ENCODE data around the gene MAPK7. TPM values are rescaled to one million over a fixed set of nuclear protein-coding genes. Genes with fewer than 3 reads are reported as not detected.

The MAPK7 gene
- total and polyA plus RNA-seq, 5 donors = 9.0 to 16.7 (median 16.2) TPM

DNA sequence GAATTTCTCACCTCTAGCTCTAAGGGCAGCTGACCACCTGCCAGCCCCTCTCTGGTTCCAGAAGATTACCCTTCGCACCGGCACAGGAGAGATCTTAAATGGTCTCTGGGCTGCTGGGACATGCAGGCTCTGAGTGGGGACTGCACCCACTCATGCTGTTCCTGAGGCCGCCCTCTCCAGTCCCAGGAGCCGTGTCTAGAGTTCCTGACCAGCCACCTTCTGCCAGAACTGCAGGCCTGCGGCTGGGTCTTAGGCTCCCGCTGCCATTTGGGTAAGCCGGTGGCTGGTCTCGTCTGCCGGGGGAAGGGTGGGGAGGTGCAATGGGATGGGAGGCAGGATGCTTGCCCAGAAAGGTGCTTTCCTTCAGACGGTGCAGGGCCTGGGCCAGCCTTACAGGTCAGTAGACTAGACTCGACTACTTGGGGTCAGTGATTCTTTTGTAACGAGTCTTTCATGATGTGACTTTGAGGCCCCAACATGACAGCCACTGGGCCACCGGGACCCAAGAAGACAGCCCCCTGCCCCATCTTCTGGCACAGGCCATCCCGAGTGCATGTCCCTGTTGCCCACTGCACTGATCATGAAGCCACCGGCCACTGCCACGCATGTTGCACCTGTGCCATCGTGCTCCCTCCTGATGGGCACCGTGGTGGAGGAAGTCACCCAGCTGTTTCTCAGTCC is 42.2 kb upstream of the MAPK7 start:
- ATAC-seq (no peak), DNase-seq (no peak)
- Histone ChIP-seq H3K27me3 (ENCODE audit: control insufficient read depth, insufficient read depth) (no peaks in the 10 kb centered on the region), H3K27ac (ENCODE audit: low read length) (no peak overlapping the region), H3K4me3 (ENCODE audit: low read length) (no peak overlapping the region), H3K4me1 (ENCODE audit: control insufficient read depth, insufficient read depth, low read length) (peaks cover 10% of the 10 kb centered on the region), H3K9me3 (ENCODE audit: control insufficient read depth, low read length) (no peaks in the 10 kb centered on the region)
- WGBS = 79% methylated on average over 18 of the region's 18 CpGs
- intact Hi-C loops (cut with DNase I) = no loop called here

DNA sequence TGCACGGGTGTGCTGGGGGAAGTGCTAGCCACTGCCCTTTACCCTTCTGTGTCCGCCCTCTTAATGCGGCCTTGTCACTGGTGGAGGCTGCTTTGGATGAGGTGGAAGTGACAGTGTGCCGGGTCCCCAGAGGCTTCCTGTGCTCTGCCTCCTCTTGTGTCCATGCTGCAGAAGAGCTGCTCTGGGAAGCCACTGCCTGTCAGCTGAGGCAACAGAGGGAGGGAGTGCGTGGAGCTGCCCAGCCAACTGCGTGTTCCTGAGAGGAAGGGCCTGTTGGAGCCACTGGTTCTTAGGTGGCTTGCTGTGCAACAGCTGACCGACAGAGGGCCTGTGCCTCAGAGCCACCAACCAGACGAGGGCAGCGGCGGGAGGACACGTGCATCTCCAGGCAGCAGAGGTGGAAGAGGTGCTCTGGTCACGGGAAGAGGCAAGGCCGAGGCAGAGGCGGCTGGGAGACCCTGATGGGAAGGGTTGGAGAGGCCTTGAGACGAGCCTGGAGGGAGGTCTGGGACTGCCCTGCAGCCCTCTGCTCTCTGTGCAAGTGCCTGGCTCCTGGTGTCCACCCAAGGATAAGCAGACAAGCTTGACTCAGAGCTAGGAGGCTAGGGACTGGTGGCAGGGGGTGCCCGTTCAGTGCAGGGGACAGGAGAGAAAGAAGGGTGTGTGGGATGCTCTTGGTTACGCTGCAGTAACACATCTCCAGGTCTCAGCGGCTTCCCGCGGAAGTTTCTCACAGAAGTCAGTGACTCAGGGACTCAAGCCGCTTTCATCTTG is 41.2 kb upstream of the MAPK7 start:
- H3K4me3 ChIP-seq (ENCODE audit: low read length) = no peak overlapping the region
- DNase-seq (peak in 1 of 3 donors; percentile 73), ATAC-seq (peak; percentile 22 to 38)
- 57% methylated on average over 21 of the region's 21 CpGs for WGBS
- H3K4me1 ChIP-seq (ENCODE audit: control insufficient read depth, insufficient read depth, low read length) = peaks cover 13% of the 10 kb centered on the region
- H3K27ac ChIP-seq (ENCODE audit: low read length) = peak overlapping the region; percentile 62
- no peaks in the 10 kb centered on the region for H3K27me3 ChIP-seq (ENCODE audit: control insufficient read depth, insufficient read depth)
- intact Hi-C loops (cut with DNase I) = no loop called here
- H3K9me3 ChIP-seq (ENCODE audit: control insufficient read depth, low read length) = no peaks in the 10 kb centered on the region

DNA sequence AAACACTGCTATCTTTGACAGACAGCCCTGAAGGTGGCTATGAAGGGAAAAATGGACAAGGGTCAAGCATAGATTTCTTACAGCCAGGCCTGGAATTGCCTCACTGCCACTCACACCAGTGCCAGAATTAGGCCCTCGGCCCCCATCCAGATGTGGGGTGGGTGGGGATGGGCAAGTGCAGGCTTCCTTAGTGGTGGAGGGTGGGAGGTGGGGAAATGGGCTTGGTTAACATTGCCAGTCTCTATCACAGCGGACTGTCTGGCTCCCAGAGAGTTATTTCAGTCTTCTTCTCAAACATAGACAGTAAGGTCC is 40.6 kb upstream of the MAPK7 start:
- ATAC-seq (peak; percentile 28 to 30), DNase-seq (peak in 2 of 3 donors; percentile 73 to 80)
- no peaks in the 10 kb centered on the region for H3K9me3 ChIP-seq (ENCODE audit: control insufficient read depth, low read length)
- H3K27me3 ChIP-seq (ENCODE audit: control insufficient read depth, insufficient read depth) = no peaks in the 10 kb centered on the region
- H3K4me1 ChIP-seq (ENCODE audit: control insufficient read depth, insufficient read depth, low read length) = peaks cover 13% of the 10 kb centered on the region
- H3K4me3 ChIP-seq (ENCODE audit: low read length) = no peak overlapping the region
- intact Hi-C loops (cut with DNase I) = no loop called here
- WGBS = 39% methylated on average over 2 of the region's 2 CpGs
- peak overlapping the region; percentile 62 for H3K27ac ChIP-seq (ENCODE audit: low read length)

DNA sequence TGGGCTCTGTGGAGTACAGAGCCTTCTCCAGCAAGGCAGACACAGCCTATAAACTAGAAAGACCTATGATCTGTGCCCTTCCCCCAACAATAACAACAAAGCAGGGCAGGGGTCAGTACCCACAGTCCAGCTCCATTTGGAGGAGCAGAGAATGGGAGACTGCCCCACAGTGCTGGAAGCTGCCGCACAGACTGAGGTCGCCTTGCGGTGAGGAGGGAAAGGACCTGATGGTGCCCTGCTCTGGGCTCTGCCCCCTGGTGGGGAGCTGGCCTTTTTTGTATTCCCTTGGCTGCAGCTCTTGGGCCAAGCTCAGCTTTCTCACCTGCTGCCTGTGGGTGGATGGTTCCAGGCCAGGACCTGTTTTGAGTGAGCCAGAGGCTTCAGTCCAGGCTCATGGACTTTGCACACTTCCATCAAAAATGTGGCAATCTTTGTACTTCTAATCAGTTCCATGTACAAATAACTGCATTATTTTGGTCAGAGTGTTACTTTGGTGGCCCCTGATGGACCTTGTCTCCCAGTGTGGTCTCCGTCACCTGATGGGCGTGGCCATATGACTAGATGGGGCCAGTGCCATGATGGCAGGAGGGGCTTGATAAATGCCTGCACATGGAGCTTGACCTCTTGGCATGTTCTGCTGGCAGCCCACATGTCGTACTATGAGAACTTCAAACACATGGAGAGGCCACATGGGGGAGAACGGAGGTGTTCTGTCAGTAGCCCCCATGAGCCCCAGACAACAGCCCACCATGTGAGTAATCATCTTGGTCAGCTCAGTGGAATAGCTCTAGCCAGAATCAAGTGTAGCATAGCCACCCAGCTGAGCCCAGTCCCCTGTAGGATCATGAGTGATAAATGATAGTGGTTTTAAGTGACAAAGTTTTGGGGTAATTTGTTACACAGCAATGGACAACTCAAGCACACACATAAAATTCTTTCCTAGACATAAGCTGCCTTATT is 40.0 kb upstream of the MAPK7 start:
- intact Hi-C loops (cut with DNase I) = no loop called here
- no peak overlapping the region for H3K4me3 ChIP-seq (ENCODE audit: low read length)
- H3K9me3 ChIP-seq (ENCODE audit: control insufficient read depth, low read length) = no peaks in the 10 kb centered on the region
- DNase-seq = peak; percentile 66 to 85 (median 82)
- no peaks in the 10 kb centered on the region for H3K27me3 ChIP-seq (ENCODE audit: control insufficient read depth, insufficient read depth)
- H3K27ac ChIP-seq (ENCODE audit: low read length) = peak overlapping the region; percentile 62
- 67% methylated on average over 7 of the region's 7 CpGs for WGBS
- peaks cover 13% of the 10 kb centered on the region for H3K4me1 ChIP-seq (ENCODE audit: control insufficient read depth, insufficient read depth, low read length)
- peak; percentile 58 to 63 for ATAC-seq

DNA sequence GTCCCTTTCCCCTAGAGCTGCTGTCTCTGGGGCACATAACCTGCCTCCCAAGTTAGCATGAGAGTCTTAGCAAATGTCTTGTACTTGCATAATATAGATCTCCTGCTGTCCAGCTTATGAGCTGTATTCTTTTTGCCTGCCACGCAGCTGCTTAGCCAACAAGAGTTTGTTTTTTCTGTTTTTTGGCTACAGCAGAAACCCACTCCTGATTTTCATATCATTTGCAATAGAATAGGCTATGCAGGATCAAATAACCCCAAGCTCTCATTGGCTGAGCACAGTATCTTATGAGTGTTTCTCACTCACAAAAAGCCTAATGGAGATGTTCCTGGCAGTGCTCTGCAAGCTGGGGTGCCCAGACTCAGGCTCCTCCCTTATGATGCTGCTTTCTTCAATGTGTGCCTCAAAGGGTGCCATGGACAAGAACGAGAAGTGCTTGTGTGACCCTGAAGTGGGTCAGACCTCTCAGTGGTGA is 38.9 kb upstream of the MAPK7 start:
- WGBS = 53% methylated on average over 2 of the region's 2 CpGs
- Histone ChIP-seq H3K27me3 (ENCODE audit: control insufficient read depth, insufficient read depth) (no peaks in the 10 kb centered on the region), H3K27ac (ENCODE audit: low read length) (no peak overlapping the region), H3K4me3 (ENCODE audit: low read length) (no peak overlapping the region), H3K4me1 (ENCODE audit: control insufficient read depth, insufficient read depth, low read length) (peaks cover 13% of the 10 kb centered on the region), H3K9me3 (ENCODE audit: control insufficient read depth, low read length) (no peaks in the 10 kb centered on the region)
- ATAC-seq (no peak), DNase-seq (no peak)
- intact Hi-C loops (cut with DNase I) = no loop called here

DNA sequence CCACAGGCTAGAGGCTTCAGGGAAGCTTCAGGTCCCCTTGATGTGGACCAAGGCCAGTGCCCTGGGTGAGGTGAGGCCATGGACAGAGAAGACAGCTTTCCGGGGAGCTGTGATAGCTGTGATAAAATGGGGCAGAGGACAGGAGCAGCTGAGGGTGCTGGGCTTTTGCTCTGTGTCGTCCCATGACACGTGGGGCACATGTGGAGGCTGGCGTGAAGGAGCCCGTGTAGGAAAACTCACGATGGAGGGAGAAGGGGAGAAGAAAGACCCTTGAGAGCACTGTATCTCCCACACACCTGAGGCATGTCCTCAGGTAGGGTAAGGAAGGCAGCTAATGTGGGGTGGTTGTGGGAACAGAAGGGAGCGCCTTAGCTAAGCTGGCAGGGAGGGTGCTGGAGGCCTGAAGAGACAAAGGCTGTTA is 37.1 kb upstream of the MAPK7 start:
- Histone ChIP-seq H3K4me3 (ENCODE audit: low read length) (no peak overlapping the region), H3K27me3 (ENCODE audit: control insufficient read depth, insufficient read depth) (no peaks in the 10 kb centered on the region), H3K9me3 (ENCODE audit: control insufficient read depth, low read length) (no peaks in the 10 kb centered on the region), H3K4me1 (ENCODE audit: control insufficient read depth, insufficient read depth, low read length) (peaks cover 17% of the 10 kb centered on the region), H3K27ac (ENCODE audit: low read length) (no peak overlapping the region)
- 63% methylated on average over 7 of the region's 7 CpGs for WGBS
- no peak for DNase-seq
- ATAC-seq = no peak
- intact Hi-C loops (cut with DNase I) = no loop called here

DNA sequence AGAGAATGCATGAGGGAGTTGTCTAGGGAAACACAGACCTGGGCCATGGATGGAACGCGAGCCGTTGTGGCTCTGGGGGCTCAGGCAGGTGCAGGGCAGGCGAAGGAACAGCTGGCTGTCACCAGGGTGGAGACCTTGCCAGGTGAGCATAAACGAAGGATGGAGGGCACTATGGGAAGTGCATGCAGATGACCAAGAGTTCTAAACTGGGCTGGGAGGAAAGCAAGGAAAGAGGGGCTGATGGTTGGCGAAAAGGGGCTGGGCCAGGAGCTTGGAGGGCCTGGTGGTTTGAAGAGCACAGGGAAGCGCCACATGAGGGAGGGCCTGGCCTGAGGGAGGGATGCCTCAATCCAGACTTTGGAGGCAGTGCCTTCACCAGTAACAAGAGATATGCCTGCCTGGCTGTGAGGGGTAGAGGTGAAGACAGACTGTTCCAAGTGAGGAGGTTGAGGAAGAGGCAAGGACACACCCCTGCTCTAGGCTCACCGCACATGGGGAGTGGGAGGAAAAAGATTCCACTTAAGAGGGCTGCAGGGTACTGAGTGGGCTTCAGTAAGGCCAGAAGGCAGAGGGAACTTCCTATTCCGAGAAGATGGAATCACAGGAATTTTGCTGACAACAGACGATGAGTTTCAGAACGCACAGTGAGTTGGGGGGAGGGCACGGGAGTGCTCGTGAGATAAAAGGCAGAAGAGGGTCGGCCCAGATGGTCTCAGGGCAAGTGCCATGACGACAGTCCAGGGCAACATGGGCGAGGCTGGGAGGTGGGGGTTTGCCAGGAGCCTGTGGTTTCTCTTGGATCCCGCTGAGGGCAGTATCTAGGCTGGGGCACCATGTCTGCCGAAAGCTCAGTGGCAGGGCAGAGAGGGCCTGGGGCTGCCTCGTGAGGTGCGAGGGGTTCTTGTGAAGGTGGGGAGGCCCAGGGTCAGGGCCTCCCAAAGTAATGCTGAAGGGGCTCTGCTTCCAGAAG is 36.4 kb upstream of the MAPK7 start:
- DNase-seq (no peak), ATAC-seq (no peak)
- H3K27ac ChIP-seq (ENCODE audit: low read length) = no peak overlapping the region
- H3K4me1 ChIP-seq (ENCODE audit: control insufficient read depth, insufficient read depth, low read length) = peaks cover 19% of the 10 kb centered on the region
- H3K9me3 ChIP-seq (ENCODE audit: control insufficient read depth, low read length) = no peaks in the 10 kb centered on the region
- intact Hi-C loops (cut with DNase I) = no loop called here
- no peaks in the 10 kb centered on the region for H3K27me3 ChIP-seq (ENCODE audit: control insufficient read depth, insufficient read depth)
- H3K4me3 ChIP-seq (ENCODE audit: low read length) = no peak overlapping the region
- 46% methylated on average over 20 of the region's 20 CpGs for WGBS

DNA sequence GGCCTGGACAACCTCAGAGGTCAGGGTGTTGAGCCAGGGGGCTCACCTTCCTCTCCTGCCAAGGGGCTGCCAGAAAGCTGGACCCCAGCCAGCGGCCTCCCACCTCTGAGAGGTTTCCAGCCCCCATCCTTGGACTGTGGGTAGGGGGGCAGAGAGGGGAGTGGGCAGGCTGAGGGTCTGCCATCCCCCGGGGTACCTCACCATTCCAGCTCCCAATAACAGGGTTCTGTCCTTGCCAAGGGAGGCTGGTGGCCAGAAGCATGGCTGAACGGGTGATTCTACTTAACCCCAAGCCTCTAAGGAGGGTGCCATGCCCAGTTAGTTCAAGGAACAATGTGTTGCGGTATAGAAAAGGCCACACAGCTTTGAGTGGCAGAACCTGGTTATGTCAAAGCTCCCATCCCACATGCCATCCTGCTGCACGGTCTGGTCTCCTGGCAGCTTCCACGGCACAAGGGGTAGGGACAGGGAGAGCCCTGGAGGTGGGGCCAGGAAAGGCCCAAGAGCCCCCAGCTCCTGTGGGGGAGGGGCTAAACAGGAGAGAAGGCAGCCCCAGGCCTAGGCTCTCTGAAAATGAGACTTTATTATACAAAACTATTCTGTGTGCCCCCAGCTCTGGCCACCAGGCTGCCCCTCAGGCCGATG is 35.6 kb upstream of the MAPK7 start:
- Histone ChIP-seq H3K27ac (ENCODE audit: low read length) (no peak overlapping the region), H3K4me1 (ENCODE audit: control insufficient read depth, insufficient read depth, low read length) (peaks cover 18% of the 10 kb centered on the region), H3K9me3 (ENCODE audit: control insufficient read depth, low read length) (no peaks in the 10 kb centered on the region), H3K4me3 (ENCODE audit: low read length) (no peak overlapping the region), H3K27me3 (ENCODE audit: control insufficient read depth, insufficient read depth) (no peaks in the 10 kb centered on the region)
- intact Hi-C loops (cut with DNase I) = no loop called here
- WGBS = 59% methylated on average over 7 of the region's 7 CpGs
- ATAC-seq (no peak), DNase-seq (no peak)

DNA sequence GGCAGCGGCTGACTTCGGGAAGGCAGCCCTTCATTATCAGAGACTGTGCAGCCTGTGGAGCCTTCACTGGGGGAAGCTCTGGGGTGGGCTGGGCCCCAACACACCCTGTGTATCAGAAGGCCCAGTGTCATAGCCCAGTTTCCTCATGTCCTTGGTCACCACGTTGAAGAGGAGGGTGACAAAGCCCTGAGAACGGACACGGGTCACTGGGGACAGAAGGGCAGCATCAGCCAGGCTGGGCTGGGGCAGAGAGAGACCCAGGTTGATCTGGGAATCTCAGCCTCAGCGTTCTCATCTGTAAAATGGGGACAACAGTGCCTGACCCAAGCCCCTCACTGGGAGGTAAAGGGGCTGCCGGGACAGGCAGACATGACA is 35.1 kb upstream of the MAPK7 start:
- peaks cover 14% of the 10 kb centered on the region for H3K4me1 ChIP-seq (ENCODE audit: control insufficient read depth, insufficient read depth, low read length)
- WGBS = 75% methylated on average over 7 of the region's 7 CpGs
- intact Hi-C loops (cut with DNase I) = no loop called here
- H3K27ac ChIP-seq (ENCODE audit: low read length) = no peak overlapping the region
- H3K9me3 ChIP-seq (ENCODE audit: control insufficient read depth, low read length) = no peaks in the 10 kb centered on the region
- no peak overlapping the region for H3K4me3 ChIP-seq (ENCODE audit: low read length)
- DNase-seq = no peak
- H3K27me3 ChIP-seq (ENCODE audit: control insufficient read depth, insufficient read depth) = no peaks in the 10 kb centered on the region
- ATAC-seq = no peak
